NCI-H1092 treated with DMSO at 0.1 percent for 48 hours (cell line): ENCODE results near the gene BEND7.
"Not testable (repeated sequence)": the region's sequence is repeated elsewhere in the genome, so short reads cannot be mapped to it uniquely, and the experiment has no call there.

ENCODE experiments used
- DNase-seq: peaks from one replicate; lab custom pipeline; 2025; lab: John Stamatoyannopoulos, UW

The BEND7 gene, protein sequence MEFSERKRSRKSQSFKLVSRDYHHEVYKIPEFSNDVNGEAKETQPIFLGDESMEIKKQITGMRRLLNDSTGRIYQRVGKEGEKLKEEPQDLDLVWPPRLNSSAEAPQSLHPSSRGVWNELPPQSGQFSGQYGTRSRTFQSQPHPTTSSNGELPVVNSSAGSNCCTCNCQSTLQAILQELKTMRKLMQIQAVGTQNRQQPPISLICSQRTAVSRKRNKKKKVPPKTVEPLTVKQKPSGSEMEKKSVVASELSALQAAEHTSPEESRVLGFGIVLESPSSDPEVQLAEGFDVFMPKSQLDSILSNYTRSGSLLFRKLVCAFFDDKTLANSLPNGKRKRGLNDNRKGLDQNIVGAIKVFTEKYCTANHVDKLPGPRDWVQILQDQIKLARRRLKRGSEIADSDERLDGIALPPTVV

DNA sequence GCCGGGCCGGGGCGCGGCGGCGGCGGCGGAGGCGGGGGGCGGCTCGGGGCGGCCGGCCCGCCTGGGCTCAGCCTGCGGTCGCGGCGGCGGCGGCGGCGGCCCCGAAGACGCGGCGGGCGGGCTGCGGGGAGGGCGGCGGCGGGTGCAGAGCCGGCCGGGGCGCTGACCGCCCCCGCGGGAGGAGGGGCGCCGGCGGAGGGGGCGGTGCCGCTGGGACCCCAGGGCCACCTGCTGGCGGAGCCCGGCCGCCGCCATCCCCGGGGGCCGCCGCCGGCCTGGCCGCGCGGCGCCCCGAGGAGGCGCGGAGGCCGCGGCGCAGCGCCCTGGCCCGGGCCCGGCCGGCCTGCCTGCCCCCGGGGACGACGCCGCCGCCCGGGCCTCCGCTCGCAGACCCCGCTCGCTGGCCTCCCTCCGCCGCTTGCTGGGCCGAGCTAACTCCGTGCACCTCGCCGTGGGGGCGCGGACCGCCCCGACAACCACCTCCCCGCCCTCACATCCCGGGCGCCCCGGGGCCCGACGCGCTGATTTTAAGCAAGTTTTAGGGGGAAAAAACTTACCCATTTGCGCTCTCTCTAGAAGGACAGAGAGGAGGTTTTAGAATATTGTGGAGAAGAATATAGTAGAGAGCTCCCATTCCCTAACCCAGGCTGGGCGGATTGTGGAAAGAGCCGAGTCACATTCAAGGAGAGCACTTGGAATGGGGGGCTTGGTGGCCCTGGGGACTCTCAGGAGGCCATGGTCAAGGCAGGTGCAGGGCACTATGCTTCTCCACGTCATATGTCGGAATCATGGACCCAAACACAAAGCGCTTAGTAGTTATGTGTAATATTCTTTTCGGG, at the start of gene BEND7:
Gene BEND7, minus strand, starts transcription at position 140 of the 839 bp plus-strand sequence. CDS start 481 bp downstream, outside the sequence.
- DNase-seq = no peak

DNA sequence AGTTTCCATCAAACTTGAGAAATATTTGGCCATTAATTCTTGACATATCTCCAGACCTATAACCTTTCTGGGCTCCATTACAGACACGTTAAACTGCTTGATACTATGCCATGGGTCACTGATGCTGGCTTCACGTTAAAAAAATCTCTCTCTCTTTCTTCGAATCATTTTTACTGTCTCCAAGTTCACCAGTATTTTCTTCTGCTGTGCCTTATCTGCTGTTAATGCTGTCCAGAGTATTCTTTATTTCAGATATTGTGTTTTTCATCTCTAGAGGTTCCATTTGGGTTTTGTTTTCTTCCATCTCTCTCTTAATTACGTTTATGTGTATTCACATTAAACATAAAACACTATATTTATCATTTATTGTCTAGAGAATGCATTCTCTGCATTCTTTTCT, 45.1 kb upstream of the BEND7 start:
- DNase-seq = no peak

DNA sequence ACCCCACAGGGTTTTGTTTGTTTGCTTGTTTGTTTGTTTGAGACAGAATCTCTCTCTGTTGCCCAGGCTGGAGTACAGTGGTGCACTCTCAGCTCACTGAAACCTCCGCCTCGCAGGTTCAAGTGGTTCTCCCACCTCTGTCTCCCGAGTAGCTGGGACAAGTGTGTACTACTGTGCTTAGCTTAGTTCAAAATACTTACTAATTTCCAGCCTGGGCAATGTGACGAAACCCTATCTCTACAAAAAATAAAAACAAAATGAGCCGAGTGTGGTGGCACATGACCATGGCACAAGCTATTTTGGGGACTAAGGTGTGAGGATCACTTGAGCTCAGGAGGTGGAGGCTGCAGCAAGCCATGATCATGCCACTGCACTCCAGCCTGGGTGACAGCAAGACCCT, 42.7 kb upstream of the BEND7 start:
- DNase-seq = no peak

DNA sequence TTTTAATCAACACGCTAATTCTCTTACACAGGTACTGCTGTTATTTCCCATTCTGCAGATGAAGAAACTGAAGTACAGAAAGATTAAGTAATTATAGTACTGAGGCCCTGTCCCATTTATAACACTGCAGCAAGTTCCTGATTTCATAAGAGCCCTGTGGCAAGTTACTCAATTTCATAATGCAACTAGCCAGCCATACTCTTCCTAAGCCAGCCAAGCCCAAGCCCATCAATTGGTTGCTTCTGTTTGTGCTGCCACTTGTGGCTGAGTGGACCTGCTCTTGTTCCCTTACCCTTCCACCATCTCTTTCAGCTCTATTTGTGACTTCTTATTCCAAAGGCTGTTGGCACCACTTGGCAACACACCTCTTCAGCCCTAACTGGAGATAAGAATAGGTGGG, 38.2 kb upstream of the BEND7 start:
- no peak for DNase-seq

DNA sequence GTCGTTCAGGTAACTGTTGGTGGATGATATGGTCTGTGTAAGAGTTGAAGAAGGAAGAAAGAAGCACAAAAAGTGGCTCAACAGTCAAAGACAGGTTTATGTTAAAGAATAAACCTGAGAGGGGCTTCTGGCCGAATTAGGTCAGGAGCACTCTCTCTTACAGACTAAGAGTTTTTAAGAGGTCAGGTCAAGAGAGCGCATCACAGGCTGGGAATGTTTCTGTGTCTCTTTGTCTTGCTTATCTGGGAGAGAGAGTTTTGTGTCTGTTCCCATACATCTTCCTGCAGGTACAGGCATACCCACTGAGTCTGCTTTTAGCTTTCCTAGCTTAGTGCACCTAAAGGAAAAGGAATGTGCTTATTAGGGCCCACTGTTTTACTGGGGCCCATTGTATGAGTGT, 35.8 kb upstream of the BEND7 start:
- no peak for DNase-seq

DNA sequence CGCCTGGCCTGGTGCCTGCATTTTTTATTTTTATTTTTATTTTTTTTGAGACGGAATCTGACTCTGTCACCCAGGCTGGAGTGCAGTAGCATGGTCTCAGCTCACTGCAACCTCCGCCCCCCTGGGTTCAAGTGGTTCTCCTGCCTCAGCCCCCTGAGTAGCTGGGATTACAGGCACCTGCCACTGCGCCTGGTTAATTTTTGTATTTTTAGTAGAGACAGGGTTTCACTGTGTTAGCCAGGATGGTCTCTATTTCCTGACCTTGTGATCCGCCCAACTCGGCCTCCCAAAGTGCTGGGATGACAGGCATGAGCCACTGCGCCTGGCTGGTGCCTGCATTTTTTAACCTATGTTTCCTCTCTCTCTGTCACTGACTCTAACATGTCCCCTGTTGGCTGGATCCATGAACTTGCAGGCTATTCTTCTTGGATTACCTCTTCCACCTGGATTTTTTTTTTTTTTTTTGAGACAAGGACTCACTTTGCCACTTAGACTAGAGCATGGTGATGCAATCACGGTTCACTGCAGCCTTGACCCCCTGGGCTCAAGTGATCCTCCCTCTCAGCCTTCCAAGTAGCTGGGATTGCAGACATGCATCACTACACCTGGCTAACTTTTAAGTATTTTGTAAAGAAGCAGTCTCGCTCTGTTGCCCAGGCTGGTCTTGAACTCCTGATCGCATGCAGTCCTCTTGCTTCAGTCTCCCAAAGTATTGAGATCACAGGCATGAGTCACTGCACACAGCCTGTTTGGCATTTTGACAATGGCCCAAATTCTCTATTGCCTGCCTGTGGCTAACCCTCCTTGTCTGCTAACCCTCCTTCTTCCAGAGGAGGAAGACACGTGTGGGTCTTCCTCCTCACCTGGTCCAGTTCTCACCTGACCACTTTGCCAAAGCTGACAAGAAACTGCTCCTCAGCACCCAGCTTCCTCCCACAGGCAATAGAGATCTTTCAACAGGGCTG, 34.9 kb upstream of the BEND7 start:
- no peak for DNase-seq

DNA sequence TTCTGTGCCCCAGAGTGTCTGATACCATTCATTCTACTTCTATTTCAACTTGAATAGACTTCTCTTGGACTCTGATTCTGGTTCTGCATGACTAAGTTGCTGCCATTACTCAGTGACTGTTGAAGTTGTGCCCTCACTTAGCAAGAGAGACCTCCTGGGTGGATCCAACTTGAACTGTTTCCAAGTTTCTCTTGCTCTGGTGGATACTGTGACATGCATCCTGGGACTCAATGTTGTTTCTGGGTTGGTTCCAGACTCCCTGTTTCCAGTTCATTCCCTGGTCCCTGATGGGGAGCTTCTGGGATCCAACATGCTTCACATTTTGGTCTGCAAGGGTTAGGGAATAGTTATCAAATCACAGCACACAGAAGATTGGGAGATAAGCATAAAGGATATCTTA, 31.8 kb upstream of the BEND7 start:
- no peak for DNase-seq

DNA sequence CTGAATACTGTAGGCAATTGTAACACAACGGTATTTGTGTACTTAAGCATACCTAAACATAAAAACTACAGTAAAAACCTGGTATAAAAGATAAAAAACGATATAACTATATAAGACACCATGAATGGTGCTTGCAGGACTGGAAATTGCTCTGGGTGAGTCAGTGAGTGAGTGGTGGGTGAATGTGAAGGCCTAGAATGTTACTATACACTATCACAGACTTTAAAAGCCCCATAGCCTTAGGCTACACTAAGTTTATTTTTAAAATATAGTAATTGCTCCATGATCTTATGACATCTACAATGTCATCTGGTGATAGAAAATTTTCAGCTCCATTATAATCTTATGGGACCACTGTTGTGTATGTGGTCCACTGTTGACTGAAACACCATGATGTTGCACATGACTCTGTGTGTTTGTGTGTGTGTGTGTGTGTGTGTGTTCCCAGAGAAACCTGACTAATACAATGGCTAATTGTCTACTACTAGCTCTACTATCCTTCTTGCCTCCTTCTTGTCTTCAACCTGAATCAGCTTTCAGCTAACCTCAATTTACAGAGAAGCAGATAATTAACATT, 30.4 kb upstream of the BEND7 start:
- DNase-seq = no peak

DNA sequence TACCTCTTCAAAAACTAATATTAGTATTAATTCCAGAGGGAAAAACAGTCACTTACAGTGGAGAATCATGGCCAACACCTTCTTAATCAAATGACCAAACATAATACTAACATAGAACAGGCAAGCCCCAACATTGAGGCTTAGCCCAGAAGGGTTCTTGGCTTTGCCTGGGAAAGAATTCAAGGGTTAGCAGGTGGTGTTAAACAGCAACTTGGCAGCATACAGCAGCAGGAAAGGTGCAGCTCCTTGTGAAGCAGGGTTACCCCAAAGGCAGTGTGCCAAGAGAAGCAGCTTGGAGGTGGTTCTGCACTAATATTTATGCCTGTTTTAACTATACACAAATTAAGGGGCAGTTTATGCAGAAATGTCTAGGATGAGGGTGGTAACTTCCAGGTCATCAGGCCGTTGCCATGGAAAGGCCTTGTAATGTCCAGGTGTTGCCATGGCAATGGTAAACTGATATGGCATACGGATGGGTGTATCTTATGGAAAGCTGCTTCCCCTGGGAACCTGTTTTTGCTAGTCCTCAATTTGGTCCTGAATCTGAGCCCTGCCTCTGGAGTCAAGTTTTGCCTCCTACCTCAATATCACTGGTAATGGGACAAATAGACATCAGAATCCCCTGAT, 27.2 kb upstream of the BEND7 start:
- peak; percentile 88 for DNase-seq

DNA sequence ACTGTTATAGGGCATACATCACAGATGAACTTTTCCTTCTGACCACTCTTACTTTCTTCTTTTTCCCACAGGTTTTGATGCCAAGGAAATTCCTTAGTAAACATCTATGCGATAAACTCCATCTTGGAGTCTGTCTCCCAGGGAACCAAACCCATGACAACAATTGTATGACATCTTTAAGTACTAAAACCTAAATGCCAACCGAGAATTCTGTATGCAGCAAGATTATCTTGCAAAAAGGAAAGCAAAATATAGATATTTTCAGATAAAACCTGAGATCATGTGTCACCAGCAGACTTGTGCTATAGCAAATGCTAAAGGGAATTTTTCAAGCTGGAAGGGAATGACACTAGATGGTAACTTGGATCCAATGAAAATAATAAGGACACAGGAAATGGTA, 22.0 kb upstream of the BEND7 start:
- no peak for DNase-seq

DNA sequence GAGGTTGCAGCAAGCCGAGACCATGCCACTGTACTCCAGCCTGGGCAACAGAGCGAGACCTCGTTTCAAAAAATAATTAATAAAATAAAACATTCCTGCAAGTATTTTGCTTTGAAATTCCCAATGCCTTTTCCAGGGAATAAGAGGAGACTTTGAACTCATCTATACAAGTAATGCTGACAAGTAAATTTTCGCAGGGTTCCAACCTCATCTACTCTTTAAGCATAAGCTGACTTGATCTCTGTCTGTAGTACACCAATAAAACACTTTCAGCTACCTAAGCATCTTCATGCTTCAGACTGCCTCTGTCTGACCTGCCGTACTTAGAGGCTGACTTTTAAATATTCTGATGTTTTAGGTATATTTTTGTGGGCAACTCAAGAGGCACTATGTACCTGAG, 13.7 kb upstream of the BEND7 start:
- DNase-seq = no peak

DNA sequence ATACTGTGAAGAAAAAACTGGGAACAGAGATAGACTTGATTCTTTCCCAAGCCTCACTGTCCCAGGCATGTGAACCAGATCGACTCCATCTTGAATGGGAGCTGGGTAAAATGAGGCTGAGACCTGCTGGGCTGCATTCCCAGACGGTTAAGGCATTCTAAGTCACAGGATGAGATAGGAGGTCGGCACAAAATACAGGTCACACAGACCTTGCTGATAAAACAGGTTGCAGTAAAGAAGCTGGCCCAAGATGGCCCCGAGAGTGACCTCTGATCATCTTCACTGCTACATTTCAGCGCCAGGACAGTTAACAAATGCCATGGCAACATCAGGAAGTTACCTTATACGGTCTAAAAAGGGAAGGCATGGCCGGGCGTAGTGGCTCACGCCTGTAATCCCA, 9.2 kb upstream of the BEND7 start:
- DNase-seq = not testable (repeated sequence)

DNA sequence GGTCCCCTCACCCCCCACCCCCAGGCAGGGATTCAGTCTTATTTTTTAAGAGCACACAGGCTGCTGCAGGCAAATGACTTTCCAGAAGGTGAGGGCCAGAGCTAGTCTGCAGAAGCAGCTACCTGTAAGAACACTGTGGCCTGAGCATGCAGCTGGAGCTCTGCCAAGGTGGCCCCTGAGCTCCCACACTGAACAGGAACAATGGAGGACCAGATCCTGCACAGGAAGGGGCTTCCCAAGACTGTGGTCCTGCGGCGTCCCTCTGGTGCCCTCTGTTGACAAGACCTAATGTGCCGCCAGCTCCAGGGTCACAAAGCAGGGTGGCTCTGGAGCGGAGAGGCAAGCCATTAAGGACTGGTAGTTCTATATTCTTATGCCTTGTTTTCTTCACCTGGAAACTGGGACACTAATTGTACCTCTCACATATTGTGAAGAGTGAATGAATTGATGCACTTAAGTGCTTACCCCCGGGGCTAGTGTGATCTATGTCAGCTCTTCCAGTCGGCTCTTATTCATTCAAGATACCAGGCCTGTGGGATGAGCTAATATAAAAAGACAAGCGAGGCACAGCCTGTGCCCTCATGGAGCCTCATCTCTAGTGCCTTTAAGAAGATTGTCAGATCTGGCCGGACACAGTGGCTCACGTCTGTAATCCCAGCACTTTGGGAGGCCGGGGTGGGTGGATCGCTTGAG, 8.0 kb upstream of the BEND7 start:
- peak; percentile 78 for DNase-seq

DNA sequence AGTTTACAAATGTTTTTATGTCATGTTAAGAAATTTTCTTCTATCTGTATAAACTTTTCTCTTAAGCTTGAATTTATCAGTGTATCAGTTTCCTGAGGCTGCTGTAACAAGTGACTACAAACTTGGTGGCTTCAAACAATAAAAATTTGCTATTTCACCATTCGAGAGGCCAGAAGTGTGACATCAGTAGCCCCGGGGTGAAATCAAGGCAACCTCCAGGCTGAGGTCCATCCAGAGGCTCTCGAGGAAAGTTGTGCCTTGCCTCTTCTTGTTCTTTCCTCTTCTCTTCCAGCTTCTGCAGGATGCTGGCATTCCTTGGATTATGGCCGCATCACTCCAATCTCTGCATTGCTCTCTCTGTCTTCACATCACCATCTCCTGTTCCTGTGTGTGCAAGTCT, 6.5 kb upstream of the BEND7 start:
- DNase-seq = no peak

DNA sequence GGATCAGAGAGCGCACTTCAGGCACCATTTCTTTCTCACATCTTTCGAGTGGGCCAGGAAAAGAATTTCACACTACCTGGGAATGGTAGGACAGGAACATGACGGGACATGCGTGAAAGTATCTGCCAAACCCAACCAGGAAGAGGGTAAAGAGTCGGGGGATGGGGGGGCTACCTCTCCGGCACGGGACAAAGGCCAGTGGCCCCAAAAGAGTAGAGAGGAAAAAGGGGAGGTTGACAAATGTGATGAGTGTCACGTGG, 830 bp upstream of the BEND7 start:
- DNase-seq = no peak

DNA sequence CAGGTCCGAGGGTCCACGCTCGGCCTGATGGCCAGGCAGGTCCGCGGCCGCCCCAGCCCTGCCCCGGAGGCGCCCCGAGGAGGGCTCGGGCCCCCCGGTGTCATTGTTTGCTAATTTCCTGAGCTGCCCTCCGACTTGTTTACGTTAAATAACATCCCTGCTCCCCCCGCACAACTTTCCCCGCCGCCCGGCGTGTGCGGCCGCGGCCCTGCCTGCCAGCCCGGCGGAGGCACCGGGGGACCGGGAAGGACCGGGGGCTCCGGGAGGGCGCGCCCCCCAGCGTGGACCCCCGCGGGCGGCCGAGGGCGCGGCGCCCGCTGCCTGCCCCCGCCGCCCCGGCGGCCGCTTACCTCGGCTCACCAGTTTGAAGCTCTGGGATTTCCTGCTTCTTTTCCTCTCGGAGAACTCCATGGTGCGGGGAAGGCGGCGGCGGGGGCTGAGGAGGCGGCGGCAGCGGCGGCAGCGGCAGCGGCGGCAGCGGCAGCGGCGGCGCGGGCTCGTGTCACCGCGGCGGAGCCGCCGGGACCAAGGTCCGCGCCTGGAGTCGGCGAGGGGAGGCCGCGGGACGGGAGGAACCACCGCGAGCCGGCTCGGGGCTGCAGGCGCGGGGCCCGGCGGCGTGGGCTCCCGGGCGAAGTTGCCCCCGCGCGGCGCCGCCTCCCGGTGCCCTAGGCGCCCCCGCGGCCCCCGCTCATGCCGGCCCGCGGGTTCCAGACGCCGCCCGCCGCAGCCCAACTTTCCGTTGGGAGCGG, 515 bp downstream of the BEND7 start:
- DNase-seq = no peak

DNA sequence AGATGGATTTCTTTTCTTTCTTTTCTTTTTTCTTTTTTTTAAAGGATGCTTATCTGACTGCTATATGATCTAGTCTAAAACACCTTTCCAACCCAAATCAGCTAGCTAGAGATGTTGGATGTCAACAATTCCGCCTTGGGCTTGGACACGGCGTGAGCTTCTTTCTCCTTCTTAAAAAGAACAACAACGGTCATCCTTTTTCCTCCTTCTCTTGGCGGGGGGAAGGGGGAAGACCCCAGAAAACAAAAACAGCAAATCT, 1.0 kb downstream of the BEND7 start:
- no peak for DNase-seq

DNA sequence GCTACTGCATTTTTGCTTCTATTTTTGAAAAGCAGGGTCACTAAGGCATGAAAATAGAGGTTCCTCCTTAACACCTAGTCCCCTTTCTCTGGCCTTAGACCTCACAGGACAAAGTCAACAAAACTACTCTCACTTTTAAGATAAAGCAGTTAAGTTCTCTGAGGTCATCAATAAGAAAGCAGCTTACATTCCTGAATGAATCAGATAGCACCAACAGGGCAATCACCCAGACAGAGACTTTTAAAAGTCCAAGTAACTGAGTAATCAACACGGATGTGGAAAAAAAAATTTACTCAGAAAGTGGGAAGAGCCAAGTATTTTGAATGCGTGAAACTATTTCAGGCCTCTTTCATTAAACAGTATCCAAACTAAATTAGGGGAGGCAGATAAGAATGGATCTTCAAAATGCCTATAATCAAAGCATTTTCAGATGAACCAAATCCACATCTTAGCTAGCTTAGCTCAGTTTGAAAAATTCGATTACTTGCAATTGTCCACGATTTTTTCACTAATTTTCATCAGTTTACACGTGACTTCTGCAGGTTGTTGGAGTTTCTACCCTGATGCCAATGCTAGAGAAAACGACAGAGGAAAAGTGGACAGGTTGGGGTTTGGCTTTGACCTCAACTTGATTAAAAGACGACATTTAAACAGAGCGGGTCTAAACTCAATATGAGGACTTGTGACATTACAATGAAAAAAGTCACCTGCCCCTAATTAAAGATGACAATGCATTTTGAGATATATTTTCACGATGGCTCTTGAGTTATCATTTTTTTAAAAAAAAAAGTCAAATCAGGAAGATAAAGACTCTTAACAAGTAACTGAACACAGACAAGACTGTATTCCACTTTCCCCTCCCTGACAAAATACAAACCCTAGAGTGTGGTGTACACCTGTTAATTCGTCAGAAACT, 1.6 kb downstream of the BEND7 start:
- no peak for DNase-seq

DNA sequence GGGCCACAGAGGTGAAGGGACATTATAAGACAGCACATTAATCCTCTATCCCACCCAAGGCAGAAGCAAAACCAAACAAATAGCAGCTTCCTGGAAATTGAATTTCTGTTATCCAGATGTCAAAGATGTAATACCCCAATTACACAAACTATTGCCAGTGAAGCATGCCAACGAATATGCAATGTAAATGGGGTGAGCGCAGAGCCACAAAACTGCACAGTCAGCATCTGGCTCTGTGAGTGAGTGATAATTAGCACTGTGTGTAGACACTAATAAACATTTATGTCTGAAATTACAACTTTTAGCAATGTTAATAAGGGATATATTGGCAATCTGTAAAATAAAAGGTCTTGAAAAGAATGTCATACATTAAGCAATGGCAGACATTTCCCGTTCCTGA, 3.2 kb downstream of the BEND7 start:
- DNase-seq = no peak
